ENCODE data around the gene VPS26C.

DNA sequence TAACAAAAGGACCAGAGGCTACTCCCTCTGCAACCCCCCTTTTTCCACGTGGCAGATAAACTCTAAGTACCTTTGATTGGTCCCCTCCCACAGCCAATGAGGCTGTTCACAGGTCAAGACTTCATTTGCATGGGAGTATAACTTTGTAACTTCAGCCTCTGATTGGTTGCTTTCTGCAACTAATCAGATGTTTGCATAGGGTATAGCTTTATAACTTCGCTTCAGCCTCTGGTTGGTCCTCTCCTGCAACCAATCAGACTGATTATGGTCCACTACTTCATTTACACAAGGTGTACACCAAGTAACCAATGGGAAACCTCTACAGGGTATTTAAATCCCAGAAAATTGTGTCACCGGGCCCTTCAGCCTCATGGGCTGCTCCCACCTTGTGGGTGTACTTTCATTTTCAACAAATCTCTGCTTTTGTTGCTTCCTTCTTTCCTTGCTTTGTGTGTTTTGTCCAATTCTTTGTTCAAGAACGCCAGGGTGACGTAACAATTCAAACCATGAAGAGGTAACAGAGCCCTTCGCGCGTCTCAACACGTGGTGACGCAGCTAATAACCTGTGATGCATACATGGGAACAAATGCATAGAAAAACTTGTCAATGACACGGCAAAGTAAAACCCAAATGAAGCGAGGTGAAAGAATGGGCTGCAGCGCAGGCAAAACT is 47.2 kb downstream of the VPS26C start:
- TF ChIP-seq, protein P1, sequence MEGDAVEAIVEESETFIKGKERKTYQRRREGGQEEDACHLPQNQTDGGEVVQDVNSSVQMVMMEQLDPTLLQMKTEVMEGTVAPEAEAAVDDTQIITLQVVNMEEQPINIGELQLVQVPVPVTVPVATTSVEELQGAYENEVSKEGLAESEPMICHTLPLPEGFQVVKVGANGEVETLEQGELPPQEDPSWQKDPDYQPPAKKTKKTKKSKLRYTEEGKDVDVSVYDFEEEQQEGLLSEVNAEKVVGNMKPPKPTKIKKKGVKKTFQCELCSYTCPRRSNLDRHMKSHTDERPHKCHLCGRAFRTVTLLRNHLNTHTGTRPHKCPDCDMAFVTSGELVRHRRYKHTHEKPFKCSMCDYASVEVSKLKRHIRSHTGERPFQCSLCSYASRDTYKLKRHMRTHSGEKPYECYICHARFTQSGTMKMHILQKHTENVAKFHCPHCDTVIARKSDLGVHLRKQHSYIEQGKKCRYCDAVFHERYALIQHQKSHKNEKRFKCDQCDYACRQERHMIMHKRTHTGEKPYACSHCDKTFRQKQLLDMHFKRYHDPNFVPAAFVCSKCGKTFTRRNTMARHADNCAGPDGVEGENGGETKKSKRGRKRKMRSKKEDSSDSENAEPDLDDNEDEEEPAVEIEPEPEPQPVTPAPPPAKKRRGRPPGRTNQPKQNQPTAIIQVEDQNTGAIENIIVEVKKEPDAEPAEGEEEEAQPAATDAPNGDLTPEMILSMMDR (IDR thresholded peaks at IDR 0.05): no peak
- TF ChIP-seq POLR2A (IDR thresholded peaks at IDR 0.05): no peak

Measured in right lobe of liver (tissue), 4 donors.